K562 (cell line): Measurements from ENCODE around the gene HIVEP1.

Source experiments
- ATF3 ChIP-seq, 2 experiments: fragments of 450-650 bp in 1 of 2; sonication (generic) in 1 of 2; formaldehyde crosslinking in 1 of 2; IDR thresholded peaks in 1 of 2; conservative IDR thresholded peaks in 1 of 2; 2 replicates each; pipeline versions ENCODE4 v1.6.1 to v1.8.1; 2016 to 2023; ENCODE audit warnings: mild to moderate bottlenecking in 2 of 2, moderate library complexity in 2 of 2, inconsistent platforms in 1 of 2, missing genetic modification reagents in 1 of 2
- BRCA1 ChIP-seq, 2 experiments: fragments of 450-650 bp in 1 of 2; sonication (generic) in 1 of 2; formaldehyde crosslinking in 1 of 2; IDR thresholded peaks; 2 replicates each; pipeline versions ENCODE4 v1.5.0 to v1.6.1; 2017 to 2020; ENCODE audit warnings: mild to moderate bottlenecking in 1 of 2, missing genetic modification reagents in 1 of 2
- TRIM25 ChIP-seq: fragments of 450-650 bp; IDR thresholded peaks from 2 replicates; pipeline ENCODE4 v1.7.0; 2016; ENCODE audit warnings: borderline replicate concordance

- TF ChIP-seq ATF3 (IDR thresholded peaks at IDR 0.05) (no peak), ATF3 (CRISPR knock-in tag; conservative IDR thresholded peaks at IDR 0.05) (no peak), TRIM25 (no peak), BRCA1 (IDR thresholded peaks at IDR 0.05) (no peak), BRCA1 (CRISPR knock-in tag; IDR thresholded peaks at IDR 0.05) (no peak)
These were observed 10.4 kb downstream of the HIVEP1 start for GRCh38 chr6:12022481-12022880.
